GM21390 (cell line): ENCODE measurements around the gene CWF19L2.

Source experiments
- ATAC-seq: cut with Tn5 transposase; IDR thresholded peaks from one replicate; pipeline ENCODE4 v1.9.1; 2021; ENCODE audit not compliant: unreplicated experiment

CWF19L2 gene

DNA sequence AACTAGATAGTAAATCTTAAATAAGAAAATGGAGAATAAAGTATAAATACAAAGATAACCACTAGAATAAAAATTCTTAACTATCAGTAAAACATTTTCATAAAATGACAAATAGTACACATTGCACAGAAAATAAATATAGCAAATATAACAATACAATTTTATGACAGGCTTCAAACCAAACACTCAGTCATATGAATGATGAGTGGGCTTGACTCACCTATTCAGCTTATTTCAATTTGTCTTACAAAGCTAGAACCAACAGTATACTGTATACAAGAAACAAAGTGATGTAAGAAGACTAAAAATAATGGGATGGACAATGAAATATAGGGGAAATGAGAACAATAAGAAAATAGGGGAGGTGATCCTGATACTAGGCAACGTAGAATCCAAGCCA lies 141.2 kb downstream of the CWF19L2 start:
- no peak for ATAC-seq

- ATAC-seq = no peak
Measured at GRCh38 chr11:107307991-107308390, 149.6 kb downstream of the CWF19L2 start.

DNA sequence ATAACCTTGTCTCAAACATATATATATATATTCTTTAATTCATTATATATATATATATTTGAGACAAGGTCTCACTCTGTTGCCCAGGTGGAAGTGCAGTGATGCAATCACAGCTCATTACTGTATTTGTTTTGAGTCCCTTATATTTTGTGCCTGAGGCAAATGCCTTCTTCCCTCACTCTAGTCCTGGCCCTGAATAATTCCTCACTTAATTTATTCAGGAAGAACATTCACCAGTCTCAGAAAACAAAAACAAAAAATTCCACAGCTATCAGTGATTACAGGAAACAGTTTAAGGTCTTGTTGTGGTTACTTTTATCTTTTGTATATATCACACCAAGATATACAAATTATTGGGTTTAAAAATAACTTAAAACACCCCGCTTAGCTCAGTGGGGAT lies 155.7 kb downstream of the CWF19L2 start:
- no peak for ATAC-seq

GRCh38 chr11:107293677-107294344 lies 163.8 kb downstream of the CWF19L2 start:
- no peak for ATAC-seq

GRCh38 chr11:107282195-107282594 lies 175.4 kb downstream of the CWF19L2 start:
- no peak for ATAC-seq
